Stimulated activated CD8-positive, alpha-beta memory T cell treated with anti-CD3 and anti-CD28 coated beads, Interleukin-15, amount 100 ng/mL, for 24 hours (primary cell): ENCODE data around the gene SYNRG.
"Not testable (repeated sequence)": the region's sequence is repeated elsewhere in the genome, so short reads cannot be mapped to it uniquely, and the experiment has no call there.

Experiments
- DNase-seq: peaks from one replicate; pipeline ENCODE4 v3.0.0-alpha.2; 2020; ENCODE audit warnings: low read depth

Gene SYNRG

DNA sequence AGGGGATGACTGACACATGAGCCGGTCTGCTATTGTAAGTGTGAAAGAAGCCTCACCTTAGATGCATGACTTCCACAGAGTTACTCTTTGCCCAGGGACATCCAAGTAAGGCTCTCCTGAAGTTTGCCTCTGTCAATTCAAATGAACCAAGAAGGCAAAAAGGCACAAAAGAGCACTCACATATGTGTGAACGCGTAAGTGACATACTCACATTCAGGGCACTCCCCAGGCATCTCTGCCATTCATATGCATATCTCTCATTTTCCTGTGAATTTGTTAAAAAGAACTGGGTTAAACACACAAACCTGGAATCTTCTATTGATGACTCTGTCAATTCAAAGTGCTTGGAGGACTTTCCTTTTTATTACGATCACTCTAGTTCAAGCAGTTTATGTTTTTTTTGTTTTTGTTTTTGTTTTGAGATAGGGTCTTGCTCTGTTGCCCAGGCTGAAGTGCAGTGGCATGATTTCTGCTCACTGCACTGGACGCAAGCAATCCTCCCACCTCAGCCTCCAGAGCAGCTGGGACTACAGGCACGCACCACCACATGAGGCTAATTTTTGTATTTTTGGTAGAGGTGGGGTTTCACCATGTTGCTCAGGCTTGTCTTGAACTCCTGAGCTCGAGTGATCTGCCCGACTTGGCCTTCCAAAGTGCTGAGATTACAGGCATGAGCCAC, 70.1 kb downstream of the SYNRG start:
- no peak for DNase-seq

- no peak for DNase-seq
Observed at GRCh38 chr17:37535906-37536305, 73.3 kb downstream of the SYNRG start.

- DNase-seq, result no peak
Observed at GRCh38 chr17:37532756-37533155, 76.5 kb downstream of the SYNRG start.

DNA sequence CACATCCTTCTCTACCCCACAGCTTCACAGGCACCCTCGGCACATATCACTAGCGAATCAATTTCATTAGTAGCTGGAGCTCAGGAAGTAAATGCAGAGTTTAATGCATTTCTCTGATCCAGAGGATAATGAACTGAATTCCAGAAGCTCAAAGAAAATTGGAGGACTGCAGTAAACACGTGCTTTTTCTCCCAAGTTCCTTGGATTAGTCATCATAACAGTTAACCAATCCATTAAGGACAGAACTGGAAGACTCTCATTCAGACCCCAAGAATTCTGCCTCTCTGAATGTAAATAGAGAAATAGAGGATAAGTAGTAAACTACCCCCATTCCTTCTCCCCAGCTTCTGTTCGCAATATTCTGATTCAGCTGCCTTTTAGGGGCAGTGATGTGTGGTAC, 78.8 kb downstream of the SYNRG start:
- no peak for DNase-seq

DNA sequence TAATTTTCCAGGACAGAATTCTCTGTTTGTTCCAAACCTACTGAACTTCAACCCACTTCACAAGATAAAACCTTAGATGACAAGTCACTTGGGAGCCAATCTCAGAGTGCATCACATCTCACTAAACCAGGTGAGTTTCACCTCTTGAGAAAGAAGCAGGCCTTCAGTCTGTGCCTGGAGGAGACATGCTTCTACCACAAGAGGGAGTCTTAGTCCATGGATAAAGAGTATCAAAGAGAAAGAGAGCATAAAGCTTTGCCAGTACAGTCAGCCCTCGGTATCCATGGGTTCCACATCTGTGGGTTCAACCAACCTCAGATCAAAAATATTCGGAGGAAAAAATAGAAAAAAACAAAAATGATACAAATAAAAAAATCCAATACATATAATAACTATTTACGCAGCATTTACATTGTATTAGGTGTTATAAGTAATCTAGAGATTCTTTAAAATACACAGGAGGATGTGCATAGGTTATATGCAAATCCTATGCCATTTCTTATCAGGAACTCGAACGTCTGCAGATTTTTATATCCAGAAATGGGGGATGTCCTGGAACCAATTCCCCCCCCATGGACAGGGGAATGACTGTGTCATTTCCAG, 81.9 kb downstream of the SYNRG start:
- DNase-seq, result no peak

- DNase-seq, result no peak
Observed at GRCh38 chr17:37523715-37524219, 85.5 kb downstream of the SYNRG start.

GRCh38 chr17:37521821-37522220, 87.4 kb downstream of the SYNRG start:
- no peak for DNase-seq

DNA sequence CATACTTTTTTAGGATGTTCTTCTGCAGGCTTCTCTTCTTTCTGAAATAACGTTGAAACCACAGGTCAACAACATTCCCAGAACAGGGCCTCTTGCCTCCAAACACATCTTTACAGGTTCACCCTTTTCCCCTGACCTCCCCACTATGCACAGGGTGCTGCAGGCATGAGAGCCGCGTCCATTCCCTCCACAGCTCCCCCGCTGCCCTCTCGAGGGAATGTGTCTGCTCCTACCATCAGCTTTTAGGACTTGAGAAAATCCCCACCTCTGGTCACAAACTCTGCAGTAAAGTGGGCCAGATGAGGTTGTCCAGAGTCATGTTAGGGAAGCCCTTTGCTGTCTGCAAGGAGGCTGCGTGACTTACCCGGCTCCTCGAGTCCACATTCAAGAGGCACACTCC, 89.0 kb downstream of the SYNRG start:
- no peak for DNase-seq

- no peak for DNase-seq
Observed at GRCh38 chr17:37519251-37519985, 89.8 kb downstream of the SYNRG start.

DNA sequence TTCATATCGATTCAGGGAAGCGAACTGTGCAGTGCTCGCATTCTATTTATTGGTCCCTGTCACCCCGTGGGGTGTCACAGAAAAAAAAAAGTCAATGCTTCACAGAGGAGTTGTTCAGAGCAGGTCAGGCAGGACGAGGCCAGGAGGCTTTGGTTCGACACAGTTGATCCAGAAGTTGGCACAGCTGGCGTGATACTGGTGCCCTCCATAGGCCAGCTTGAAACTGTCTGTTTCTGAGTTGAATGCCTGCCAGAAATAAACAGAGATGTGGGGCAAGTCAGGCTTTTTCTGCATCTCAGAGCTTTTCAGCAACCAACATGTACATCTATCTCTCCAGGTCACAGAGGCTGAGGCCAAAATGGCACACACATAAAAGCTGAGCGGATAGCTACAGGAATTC, 90.4 kb downstream of the SYNRG start:
- no peak for DNase-seq

DNA sequence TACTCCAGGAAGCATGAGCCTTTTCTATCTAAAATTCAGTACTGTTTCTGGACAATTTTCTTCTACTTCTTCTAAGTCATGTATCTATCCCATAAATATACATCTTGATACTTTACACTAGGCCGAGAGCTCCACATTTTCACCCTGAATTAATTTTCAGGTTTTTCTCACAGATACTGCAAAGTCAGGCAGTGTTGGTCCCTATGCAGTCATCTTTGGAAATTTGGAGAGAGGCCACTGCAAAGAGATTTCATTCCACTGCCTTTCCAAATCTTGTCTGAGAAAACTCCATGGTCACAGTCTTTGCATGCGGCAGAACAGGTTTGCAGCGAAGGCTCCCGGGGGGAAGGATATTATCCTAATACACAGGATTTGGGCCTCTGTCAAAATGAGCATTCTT, 91.3 kb downstream of the SYNRG start:
- DNase-seq, result no peak

GRCh38 chr17:37516127-37516571, 93.1 kb downstream of the SYNRG start:
- no peak for DNase-seq

DNA sequence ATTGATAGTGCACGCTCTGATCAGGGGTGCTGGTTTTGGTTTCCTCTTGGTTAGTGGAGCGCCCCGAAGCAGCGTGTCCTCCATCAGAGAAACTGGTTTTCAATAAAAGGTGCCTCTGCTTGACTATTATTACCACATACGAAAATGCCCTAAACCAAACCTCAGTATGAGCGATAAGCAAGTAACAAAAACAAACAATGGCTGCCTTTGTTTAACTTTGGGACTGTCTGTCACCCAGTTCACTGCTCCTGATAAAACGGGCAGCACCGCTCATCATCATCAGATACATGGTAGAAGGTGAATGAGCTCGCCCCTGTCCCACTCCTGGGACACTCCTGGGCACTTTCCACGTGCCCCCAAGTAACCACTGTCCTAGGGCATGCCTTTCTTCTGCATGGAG, 95.5 kb downstream of the SYNRG start:
- no peak for DNase-seq

- DNase-seq, result no peak
Observed at GRCh38 chr17:37512442-37513068, 96.7 kb downstream of the SYNRG start.

DNA sequence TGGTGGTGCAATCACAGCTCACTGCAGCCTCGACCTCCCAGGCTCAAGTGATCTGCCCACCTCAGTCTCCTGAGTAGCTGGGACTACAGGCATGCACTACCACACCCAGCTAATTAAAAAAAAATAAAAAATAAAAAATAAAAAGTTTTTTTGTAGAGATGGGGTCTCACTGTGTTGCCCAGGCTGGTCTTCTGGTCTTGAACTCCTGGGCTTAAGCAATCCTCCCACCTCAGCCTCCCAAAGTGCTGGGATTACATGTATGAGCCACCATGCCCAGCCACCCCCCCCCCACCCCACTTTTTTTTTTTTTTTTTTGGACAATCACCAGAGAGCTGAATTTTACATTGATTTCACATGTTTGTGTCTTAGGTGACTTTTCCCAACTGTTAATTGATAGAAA, 97.6 kb downstream of the SYNRG start:
- not testable (repeated sequence) for DNase-seq

DNA sequence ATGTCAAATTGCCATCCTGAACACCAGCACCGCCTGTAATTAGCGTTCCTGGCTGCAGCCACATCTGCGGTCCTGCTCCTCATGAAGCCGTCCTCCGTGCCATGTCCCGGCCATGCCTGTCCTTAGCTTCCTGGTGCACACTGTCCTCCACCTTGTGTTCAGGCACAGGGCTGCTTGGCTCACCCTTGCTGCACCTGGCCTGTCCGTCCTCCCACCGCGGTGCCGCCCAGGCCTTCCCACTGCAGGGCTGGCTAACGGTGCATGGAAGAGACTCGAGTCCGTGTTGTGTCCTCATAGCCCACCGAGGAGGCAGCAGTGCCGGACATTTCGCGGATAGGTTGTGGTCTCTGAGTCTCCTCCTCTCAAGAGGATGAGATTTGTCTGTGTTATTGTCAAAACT, 99.2 kb downstream of the SYNRG start:
- no peak for DNase-seq

GRCh38 chr17:37507111-37507510, 102.1 kb downstream of the SYNRG start:
- DNase-seq, result no peak

DNA sequence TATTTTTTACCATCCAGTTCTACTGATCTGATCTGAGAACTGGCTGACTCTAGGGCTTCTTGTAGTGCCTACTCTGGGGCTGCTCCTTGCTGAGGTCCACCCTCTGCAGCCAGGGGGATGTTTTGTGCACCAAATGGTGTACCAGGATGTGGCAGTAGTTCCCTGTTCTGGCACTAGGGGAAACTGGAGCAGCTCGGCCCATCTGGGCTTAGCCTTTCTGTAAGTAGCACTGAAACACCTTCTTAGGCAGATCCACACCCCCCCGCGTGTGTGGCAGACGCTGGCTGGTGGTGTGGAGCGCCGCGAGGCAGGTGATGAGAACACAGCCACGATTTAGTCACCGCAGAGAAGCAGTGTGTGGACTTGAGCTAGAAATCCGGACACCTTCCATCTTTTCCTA, 102.5 kb downstream of the SYNRG start:
- no peak for DNase-seq

- DNase-seq, result no peak
Observed at GRCh38 chr17:37505333-37505732, 103.9 kb downstream of the SYNRG start.

GRCh38 chr17:37503148-37503547, 106.1 kb downstream of the SYNRG start:
- no peak for DNase-seq

DNA sequence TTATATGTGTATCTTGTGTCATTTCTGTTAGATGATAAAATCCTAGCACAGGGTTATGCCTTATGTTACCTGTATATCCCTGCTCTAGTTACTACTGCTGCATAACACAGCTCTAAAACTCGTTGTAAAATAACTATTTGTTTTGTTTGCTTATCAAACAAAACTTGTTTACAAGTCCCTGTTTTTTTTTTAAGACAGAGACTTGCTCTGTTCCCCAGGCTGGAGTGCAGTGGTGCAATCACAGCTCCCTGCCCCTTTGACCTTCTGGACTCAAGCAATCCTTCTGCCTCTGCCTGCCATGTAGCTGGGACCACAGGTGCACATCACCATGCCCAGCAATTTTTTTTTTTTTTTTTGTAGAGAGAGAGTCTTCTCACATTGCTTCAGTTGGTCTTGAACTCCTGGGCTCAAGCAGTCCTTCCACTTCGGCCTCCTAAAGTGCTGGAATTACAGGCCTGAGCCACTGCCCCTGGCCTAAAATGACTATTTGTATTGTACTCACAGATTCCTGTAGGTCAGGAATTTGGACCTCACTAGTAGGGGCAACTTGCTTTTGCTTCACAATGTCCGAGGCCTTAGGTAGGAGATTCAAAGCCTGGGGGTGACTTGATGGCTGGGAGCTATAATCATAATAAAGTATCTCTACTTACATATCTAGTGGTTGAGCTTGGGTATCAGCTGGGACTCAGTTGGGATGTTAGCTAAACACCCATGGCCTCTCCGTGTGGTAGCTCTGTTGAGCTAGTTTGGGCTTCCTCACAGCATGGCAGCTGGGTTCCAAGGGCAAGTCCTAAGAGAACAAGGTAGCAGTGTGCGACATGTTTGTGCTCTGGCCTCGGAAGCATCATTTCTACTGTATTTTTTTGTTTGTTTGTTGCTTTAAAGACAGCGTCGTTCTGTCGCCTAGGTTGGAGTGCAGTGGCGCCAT, 106.9 kb downstream of the SYNRG start:
- no peak for DNase-seq

GRCh38 chr17:37500378-37500777, 108.8 kb downstream of the SYNRG start:
- no peak for DNase-seq
